HL-60/S4 treated with retinoic acid at 250 ng/mL for 4 days and 3 days (cell line): ENCODE measurements around the gene PRKCH.

Experiments used
- in situ Hi-C: fragments of 300-500 bp; cut with MboI; formaldehyde crosslinking; loops from 2 replicates; pipeline ENCODE4 v1.7.0; 2022; ENCODE audit warnings: low sequenced_read_pairs

PRKCH gene

DNA sequence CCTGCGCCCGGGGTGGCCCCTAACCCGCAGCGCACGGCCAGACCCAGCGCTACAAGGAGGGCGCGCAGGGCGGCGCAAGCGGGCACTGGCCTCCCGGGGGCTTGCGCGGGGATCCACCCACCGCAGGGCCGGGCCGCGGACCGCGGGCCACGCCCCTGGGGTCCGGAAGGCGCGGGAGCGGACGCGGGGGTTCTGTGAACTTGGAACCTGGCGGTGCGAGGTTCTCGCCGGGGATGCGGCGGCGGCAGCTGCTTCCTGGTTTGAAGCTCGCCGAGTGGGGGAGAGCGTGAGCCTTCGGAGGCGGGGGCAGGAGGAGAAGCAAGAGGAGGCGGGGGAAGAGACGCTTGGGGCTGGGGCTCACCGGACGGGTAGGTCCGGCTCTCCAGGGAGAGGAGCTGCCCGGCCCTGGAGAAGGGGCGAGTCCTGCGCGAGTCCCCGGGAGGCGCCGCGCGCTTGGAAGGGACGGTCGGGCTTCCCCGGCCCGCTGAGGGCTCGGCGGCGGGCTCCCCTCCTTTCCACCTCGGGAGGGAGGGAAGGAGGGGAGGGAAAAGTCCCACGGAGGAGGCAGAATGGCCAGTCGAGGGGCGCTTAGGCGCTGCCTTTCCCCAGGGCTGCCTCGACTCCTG lies at the start of gene PRKCH:
TSS of gene PRKCH (plus strand) at position 195 of the 626 bp plus-strand sequence. CDS start 523 bp downstream, outside the sequence.
- in situ Hi-C loops, result no loop called here

DNA sequence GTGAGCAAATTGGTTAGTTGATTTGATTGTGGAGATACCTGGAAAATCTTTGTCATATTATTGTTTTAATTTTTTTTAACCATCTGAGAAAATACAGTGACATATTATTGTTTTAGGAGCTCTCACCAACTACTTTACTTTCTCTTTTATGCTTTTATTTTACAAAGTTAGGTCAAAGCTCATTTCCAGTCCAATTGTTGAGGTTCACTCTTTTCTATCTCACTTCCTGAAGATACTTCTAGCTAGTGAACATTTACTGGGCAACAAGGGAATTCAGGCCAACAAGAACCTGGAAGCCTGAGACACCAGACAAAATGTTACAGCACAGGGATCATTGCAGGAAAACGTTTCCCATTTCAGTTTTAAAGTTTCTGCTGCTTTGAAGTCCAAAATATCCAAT lies 44.1 kb upstream of the PRKCH start:
- in situ Hi-C loops, result no loop called here

DNA sequence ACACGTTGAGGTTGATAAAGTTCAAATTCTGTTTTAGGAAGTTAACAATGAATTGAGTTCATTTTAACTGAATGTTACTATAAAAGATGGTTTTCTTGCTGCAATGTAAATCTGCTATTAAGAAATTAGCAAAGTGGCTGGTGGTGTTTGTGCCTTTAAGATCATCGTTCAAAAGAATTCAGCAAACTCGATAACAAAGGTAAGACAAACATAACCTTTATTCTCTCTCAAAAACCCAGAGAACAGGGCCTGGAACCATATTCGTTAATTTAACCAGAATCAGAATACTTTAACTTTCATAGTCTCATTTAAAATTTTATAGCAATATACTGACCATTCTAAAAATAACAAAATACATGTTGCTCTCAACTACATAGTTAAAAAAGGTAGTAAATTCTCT lies 43.6 kb upstream of the PRKCH start:
- in situ Hi-C loops, result no loop called here

DNA sequence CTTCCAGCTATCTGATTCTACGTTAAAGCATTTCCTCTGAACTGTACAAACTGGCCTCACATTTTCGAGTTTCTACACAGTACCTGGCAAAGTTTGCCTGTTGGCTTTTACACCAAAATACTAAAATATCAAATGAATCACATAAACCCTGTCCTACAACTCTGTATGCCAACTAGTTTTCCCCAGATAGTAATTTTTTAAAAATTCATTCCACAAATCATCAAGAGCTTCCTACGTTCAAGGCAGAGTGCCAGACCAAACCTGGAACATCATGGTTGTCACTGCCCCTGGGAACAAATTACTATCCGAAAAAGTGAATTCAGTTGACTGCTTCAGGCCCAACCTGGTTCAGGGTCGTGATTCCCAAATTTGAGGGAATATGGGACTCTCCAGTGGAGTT lies 42.3 kb upstream of the PRKCH start:
- in situ Hi-C loops, result no loop called here

DNA sequence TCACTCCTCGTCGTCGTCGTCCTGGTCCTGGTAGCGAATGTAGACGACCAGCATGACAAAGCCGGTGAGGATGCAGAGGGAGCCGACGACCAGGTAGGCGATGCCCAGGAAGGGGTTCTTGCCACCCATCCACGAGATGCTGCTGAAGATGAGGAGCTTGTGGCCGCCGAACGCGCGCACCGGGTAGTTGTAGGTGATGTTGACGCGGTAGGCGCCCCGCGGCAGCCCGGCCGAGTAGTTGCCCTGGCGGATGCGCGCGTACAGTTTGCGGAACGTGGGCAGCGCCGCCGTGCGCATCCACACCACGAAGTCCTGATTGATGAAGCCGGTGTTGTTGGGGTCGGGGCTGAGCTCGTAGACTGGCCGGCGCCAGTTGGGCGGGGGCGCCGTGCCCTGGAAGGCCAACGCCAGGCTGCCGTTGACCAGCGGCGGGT lies 41.3 kb upstream of the PRKCH start:
- in situ Hi-C loops, result no loop called here

GRCh38 chr14:61280526-61281185 lies 40.7 kb upstream of the PRKCH start:
- in situ Hi-C loops, result no loop called here

- in situ Hi-C loops, result no loop called here
Measured at GRCh38 chr14:61281186-61281947, 40.0 kb upstream of the PRKCH start, which contains the start of gene TMEM30B. TMEM30B (minus strand) TSS chr14:61281338; CDS start chr14:61281147, 191 bp downstream.

DNA sequence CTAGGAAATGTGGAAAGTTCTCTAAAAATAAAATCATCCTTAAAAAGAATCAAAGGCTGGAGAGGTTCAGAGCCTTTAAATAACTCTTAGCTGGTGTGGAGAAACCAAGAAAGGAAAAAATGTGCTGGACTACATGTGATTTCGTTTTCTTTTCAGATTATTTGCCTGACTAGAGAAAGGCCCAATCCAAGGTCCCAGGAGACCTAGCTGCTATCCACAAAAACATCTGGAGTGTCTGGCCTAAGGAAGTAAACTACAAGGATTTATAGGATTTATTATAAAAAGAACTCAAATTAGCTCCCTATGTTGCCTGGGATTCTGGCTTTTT lies 39.5 kb upstream of the PRKCH start:
- in situ Hi-C loops, result no loop called here

GRCh38 chr14:61282746-61283145 lies 38.6 kb upstream of the PRKCH start:
- in situ Hi-C loops, result no loop called here

DNA sequence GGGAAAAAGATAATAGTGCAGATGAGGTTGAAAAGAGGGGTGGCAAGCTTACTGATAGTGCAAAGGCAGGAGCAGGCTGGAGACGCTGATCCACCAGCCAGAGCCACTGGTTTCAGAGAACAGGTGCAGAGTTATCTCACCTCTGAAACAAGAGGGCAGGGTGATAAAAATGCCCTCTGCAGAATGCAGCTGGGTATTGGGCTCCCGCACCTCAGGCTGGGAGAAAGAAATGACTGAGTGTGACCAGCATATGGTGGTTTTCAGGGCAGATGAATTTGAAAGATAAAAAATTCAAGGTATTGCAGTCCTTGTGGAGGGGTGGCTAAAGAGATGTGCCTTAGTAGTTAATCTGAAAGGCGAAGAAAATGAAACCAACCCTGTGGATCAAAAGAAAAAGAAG lies 37.4 kb upstream of the PRKCH start:
- in situ Hi-C loops, result no loop called here

- in situ Hi-C loops, result no loop called here
Measured at GRCh38 chr14:61285364-61285763, 36.0 kb upstream of the PRKCH start.

GRCh38 chr14:61287196-61287595 lies 34.2 kb upstream of the PRKCH start:
- in situ Hi-C loops, result no loop called here

DNA sequence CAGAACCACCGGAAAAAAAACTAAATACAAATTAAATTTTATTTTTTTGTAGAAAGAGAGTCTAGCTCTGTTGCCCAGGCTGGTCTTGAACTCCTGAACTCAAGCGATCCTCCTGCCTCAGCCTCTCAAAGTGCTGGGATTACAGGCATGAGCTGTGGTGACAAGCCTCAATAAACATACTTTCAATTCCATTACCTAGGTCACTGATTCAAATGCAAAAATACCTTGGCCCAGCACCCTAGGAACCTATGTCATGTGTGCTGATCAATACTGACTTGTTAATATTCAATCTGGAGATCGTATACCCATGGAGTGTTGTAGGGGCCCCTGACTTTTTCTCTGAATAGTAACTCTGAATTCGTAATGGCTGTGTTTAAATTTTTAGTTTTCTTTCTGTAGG lies 33.2 kb upstream of the PRKCH start:
- in situ Hi-C loops, result no loop called here

DNA sequence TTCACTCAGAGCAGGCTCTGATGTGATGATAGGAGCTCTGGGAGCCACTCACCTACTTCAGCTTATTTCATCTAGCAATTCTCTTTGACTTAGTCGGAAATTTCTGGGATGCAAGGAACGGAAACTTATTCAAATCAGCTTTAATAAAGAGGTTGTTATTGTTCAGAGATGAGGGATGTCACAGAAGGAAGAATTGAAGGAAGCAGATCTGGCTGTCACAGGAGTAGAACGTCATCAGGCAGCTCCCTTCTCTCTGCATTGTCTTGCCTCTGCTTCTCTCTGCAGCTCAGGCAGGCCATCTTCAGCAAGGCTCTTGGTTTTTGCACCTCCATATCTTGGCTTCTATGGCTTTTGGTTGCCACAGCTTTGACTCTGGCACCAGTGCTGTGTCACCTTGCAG lies 32.7 kb upstream of the PRKCH start:
- in situ Hi-C loops, result no loop called here

GRCh38 chr14:61290701-61291100 lies 30.7 kb upstream of the PRKCH start:
- in situ Hi-C loops, result no loop called here

GRCh38 chr14:61296151-61296550 lies 25.2 kb upstream of the PRKCH start:
- in situ Hi-C loops, result no loop called here

DNA sequence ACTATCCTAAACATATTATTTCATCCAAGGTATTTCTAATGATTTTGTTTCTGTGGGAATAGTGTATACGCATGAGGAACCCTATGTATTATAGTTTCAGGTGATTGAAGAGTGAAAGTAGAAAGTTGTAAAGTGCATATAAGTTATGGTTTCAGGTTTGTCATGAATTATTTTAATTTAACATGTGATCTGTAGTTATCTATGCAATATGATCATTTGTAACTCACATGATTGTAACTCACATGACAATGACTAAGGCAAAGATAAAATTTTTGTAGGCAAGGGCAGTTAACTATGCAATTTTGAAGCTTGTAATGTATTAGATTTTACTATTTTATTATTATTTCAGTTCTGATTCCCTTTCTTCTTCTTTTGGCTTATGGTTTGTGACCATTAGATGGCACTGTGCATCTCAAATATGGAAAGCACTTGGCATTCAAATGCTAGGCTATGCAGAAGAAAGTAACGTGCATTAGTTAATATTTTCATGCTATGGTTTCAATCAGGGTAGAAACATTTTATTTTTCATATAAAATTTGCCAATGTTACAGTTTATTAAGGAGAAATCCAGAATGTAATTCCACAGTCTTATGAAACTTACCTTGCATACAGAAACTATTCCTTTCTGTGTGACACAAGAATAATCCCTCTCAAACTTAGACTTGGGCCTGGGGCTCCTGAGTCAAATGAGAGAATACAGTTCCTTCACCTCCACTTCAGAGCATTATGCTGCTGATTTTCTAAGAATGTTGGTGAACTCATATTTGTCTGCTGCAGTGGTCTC lies 24.5 kb upstream of the PRKCH start:
- in situ Hi-C loops, result no loop called here

- in situ Hi-C loops, result no loop called here
Measured at GRCh38 chr14:61297581-61297980, 23.8 kb upstream of the PRKCH start.

DNA sequence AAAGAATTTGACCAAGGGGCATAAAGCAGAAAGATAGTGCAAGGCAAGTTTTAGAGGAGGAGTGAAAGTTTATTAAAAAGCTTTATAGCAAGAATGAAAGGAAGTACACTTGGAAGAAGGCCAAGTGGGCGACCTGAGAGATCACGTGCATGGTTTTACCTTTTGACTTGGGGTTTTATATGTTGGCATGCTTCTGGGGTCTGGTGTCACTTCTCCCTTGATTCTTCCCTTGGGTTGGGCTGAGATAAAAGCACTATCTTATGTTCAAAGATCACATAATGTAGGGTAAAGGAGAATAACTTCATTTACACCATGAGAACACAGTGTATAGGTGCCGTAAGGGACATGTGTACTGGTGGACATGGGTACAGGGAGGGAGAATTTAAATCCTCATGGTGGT lies 22.6 kb upstream of the PRKCH start:
- in situ Hi-C loops, result no loop called here

GRCh38 chr14:61300209-61300608 lies 21.2 kb upstream of the PRKCH start:
- in situ Hi-C loops, result no loop called here

DNA sequence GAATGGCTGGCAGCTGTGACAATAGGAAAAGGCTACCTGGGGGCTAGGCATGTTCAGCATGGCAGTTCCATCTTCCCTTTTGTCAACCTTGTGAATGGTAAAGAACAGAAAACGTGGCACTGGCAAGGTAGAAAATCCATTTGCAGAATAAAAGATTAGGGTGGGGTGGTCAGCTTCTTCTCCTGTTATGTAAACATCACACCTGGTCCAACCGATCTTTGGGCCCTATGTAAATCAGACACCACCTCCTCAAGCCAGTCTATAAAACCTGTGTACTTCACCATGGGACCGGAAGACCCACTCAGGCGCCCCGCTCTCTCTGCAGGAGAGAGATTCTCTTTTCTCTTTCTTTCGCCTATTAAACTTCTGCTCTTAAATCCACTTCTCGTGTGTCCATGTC lies 20.6 kb upstream of the PRKCH start:
- in situ Hi-C loops, result no loop called here
